OCI-LY3 (cell line): ENCODE results near the gene RNF175.

ENCODE experiments used
- EZH2phosphoT487 ChIP-seq: fragments of 200-600 bp; shearing (Covaris generic); IDR thresholded peaks from 2 replicates; pipeline ENCODE4 v1.6.1; 2018; ENCODE audit warnings: antibody characterized with exemption, mixed run types, low read depth
- TF ChIP-seq, protein P1 (sequence below): fragments of 200-600, 300-600 bp; sonication (generic); IDR thresholded peaks from 2 replicates; pipeline ENCODE4 v1.5.1; 2014; ENCODE audit warnings: antibody characterized with exemption, low read length, low read depth

DNA sequence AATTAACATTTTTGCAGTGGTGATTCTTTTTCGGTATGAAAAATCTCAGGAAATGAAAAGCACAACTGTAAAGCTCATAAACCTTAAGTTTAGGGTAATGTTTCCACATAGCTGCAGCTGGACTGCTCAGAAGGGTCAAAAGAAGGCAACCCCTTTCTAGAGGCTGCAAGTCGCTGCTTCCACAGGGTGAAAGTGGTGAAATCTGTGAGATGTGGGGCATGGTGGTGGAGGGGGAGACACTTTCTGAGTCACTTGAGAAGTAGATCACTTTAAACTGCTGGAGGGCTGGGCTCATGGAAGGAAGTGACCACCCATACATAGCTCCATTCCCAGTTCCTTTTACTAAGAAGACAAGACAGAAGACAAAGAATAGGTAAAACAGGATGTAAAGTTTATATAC, 20.4 kb upstream of the RNF175 start:
- TF ChIP-seq, protein P1, sequence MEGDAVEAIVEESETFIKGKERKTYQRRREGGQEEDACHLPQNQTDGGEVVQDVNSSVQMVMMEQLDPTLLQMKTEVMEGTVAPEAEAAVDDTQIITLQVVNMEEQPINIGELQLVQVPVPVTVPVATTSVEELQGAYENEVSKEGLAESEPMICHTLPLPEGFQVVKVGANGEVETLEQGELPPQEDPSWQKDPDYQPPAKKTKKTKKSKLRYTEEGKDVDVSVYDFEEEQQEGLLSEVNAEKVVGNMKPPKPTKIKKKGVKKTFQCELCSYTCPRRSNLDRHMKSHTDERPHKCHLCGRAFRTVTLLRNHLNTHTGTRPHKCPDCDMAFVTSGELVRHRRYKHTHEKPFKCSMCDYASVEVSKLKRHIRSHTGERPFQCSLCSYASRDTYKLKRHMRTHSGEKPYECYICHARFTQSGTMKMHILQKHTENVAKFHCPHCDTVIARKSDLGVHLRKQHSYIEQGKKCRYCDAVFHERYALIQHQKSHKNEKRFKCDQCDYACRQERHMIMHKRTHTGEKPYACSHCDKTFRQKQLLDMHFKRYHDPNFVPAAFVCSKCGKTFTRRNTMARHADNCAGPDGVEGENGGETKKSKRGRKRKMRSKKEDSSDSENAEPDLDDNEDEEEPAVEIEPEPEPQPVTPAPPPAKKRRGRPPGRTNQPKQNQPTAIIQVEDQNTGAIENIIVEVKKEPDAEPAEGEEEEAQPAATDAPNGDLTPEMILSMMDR: no peak
- TF ChIP-seq EZH2phosphoT487: no peak
